Measurements from ENCODE around the gene DNAJC8.

Gene DNAJC8

DNA sequence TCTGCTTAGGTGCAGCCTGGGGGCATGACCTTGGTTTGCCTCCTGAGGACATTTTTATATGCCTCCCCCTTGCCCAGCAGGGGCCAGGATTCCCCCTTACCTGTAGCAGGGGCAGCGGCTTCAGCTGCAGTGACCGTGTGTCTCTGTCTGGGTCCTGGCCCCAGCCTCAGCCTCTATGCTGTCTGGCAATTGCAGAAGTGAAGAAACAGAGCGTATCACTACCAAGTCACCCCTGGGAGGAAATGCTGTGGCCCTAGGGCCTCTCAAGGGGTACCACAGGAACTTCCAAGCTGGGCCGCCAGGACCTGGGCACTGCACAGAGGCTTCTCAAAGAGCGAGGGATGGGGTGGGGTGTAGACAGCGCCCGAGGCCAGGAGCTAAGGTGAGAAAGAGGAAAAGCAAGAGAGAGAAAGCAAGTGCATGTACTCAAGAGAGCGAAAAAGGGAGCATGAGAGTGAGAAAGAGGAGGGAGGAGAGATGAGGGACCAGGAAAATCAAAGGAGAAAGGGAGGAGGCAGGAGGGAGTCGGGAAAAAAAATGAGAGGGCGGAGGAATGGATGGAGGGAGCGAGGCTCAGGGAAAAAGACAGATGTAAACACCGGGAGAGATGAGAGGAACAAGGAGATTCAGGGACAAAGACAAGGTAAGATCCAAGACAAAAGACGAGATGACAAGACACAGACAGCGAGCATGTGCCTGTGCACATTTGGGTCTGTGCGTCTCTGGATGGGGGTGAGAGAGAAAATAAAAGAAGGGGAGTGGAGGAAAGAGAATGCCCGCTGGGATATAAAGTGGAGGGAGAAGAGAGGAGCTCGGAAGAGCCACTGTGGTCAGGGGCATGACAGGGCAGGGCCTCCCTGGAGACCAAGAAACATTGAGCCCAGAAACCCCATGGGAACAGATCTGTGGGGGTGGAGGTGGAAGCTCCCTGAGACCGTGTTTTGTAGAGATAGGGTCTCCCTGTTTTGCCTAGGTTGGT lies 56.0 kb downstream of the DNAJC8 start, which contains the start of gene PTAFR:
TSS of gene PTAFR (minus strand) at position 199 of the 979 bp plus-strand sequence. CDS start 25,669 bp downstream, outside the sequence.
- DNase-seq (ENCODE audit: low read depth), result no peak
- Histone ChIP-seq H3K4me1 (ENCODE audit: control insufficient read depth, insufficient read depth, low read length) (peaks cover 49% of the 10 kb centered on the region), H3K27me3 (replicated peaks; ENCODE audit: control insufficient read depth, insufficient read depth, low read length) (no peaks in the 10 kb centered on the region), H3K4me3 (ENCODE audit: low read length) (no peak within 1 kb of the TSS), H3K36me3 (ENCODE audit: control insufficient read depth, insufficient read depth, low read length, severe bottlenecking) (no peaks in the 10 kb centered on the region), H3K9ac (ENCODE audit: low read length) (peak within 1 kb of the TSS; percentile 59), H3K9me3 (ENCODE audit: control insufficient read depth, low read length) (no peaks in the 10 kb centered on the region)

DNA sequence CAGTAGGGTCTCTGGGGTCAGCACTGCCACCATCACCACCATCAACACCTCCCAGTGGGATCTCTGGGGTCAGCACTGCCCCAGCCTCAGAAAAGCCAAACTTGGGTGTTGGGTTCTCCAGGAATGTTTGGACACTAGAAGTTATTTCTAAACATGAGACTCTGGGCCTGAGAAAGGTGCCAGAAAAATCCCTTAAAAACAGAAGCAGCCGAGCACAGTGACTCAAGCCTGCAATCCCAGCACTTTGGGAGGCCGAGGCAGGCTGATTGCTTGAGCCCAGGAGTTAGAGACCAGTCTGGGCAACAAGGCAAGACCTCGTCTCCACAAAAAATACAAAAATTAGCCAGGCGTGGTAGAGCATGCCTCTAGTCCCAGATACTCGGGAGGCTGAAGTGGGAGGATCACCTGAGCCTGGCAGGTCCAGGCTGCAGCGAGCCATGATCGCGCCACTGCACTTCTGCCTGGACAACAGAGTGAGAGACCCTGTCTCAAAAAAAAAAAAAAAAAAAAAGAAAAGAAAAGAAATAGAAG lies 56.8 kb downstream of the DNAJC8 start:
- Histone ChIP-seq H3K36me3 (ENCODE audit: control insufficient read depth, insufficient read depth, low read length, severe bottlenecking) (no peaks in the 10 kb centered on the region), H3K4me1 (ENCODE audit: control insufficient read depth, insufficient read depth, low read length) (peaks cover 49% of the 10 kb centered on the region), H3K9me3 (ENCODE audit: control insufficient read depth, low read length) (no peaks in the 10 kb centered on the region), H3K9ac (ENCODE audit: low read length) (peak overlapping the region; percentile 59), H3K27me3 (replicated peaks; ENCODE audit: control insufficient read depth, insufficient read depth, low read length) (no peaks in the 10 kb centered on the region), H3K4me3 (ENCODE audit: low read length) (no peak overlapping the region)
- no peak for DNase-seq (ENCODE audit: low read depth)

DNA sequence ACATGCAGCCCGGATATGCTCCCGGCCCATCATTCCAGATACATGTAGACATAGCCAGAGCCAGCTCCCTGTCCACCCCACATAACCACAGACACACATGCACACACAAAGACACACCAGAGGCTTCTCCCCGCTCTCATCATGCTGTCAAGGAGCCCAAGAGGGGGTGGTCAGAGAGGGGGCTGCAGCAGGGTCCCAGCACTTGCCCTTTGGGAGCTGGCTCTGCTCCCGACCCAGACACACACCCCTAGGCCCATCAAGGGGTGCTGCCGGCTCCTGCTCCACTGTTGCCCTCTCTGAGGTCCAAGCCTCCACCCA lies 58.9 kb downstream of the DNAJC8 start:
- H3K4me3 ChIP-seq (ENCODE audit: low read length), result peak overlapping the region; percentile 31
- DNase-seq (ENCODE audit: low read depth), result no peak
- peaks cover 49% of the 10 kb centered on the region for H3K4me1 ChIP-seq (ENCODE audit: control insufficient read depth, insufficient read depth, low read length)
- no peaks in the 10 kb centered on the region for H3K9me3 ChIP-seq (ENCODE audit: control insufficient read depth, low read length)
- no peaks in the 10 kb centered on the region for H3K27me3 ChIP-seq (replicated peaks; ENCODE audit: control insufficient read depth, insufficient read depth, low read length)
- H3K9ac ChIP-seq (ENCODE audit: low read length), result peak overlapping the region; percentile 71
- no peaks in the 10 kb centered on the region for H3K36me3 ChIP-seq (ENCODE audit: control insufficient read depth, insufficient read depth, low read length, severe bottlenecking)

DNA sequence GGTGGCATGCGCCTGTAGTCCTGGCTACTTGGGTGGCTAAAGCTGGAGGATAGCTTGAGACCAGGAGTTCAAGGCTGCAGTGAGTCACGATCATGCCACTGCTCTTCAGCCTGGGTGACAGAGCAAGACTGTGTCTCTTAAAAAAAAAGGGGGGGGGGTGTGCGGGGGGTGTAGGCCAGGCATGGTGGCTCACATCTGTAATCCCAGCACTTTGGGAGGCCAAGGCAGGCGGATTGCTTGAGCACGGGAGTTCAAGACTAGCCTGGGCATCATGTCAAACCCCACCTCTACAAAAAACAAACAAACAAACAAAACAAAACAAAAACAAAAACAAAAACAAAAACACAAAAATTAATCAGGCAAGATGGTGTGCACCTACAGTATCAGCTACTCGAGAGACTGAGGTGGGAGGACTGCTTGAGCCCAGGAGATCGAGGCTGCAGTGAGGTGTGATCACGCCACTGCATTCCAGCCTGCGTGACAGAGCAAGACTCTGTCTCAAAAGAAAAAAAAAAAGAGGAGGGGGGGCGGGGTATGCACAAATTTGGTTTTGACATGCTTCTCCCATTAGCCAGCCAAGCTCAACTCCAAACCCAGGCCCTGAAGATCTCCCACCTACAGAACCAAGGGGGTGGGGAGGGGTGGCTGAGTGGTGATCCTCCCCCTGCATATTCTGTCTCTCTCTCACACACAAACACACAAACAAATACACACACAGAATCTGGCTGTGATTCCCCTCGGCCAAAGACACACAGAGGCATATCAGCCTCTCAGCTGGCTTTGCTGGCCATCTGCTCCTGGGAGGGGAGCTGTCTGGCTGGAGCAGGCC lies 59.5 kb downstream of the DNAJC8 start:
- peak overlapping the region; percentile 46 for H3K9ac ChIP-seq (ENCODE audit: low read length)
- H3K4me1 ChIP-seq (ENCODE audit: control insufficient read depth, insufficient read depth, low read length), result peaks cover 47% of the 10 kb centered on the region
- no peaks in the 10 kb centered on the region for H3K27me3 ChIP-seq (replicated peaks; ENCODE audit: control insufficient read depth, insufficient read depth, low read length)
- no peak overlapping the region for H3K4me3 ChIP-seq (ENCODE audit: low read length)
- H3K36me3 ChIP-seq (ENCODE audit: control insufficient read depth, insufficient read depth, low read length, severe bottlenecking), result no peaks in the 10 kb centered on the region
- H3K9me3 ChIP-seq (ENCODE audit: control insufficient read depth, low read length), result no peaks in the 10 kb centered on the region
- DNase-seq (ENCODE audit: low read depth), result no peak

GRCh38 chr1:28172713-28173150 lies 60.1 kb downstream of the DNAJC8 start:
- Histone ChIP-seq H3K27me3 (replicated peaks; ENCODE audit: control insufficient read depth, insufficient read depth, low read length) (no peaks in the 10 kb centered on the region), H3K9ac (ENCODE audit: low read length) (peak overlapping the region; percentile 46), H3K4me3 (ENCODE audit: low read length) (peak overlapping the region; percentile 37), H3K36me3 (ENCODE audit: control insufficient read depth, insufficient read depth, low read length, severe bottlenecking) (no peaks in the 10 kb centered on the region), H3K9me3 (ENCODE audit: control insufficient read depth, low read length) (no peaks in the 10 kb centered on the region), H3K4me1 (ENCODE audit: control insufficient read depth, insufficient read depth, low read length) (peaks cover 46% of the 10 kb centered on the region)
- DNase-seq (ENCODE audit: low read depth), result no peak

- Histone ChIP-seq H3K4me3 (ENCODE audit: low read length) (no peak overlapping the region), H3K4me1 (ENCODE audit: control insufficient read depth, insufficient read depth, low read length) (peaks cover 40% of the 10 kb centered on the region), H3K9ac (ENCODE audit: low read length) (no peak overlapping the region), H3K36me3 (ENCODE audit: control insufficient read depth, insufficient read depth, low read length, severe bottlenecking) (no peaks in the 10 kb centered on the region), H3K9me3 (ENCODE audit: control insufficient read depth, low read length) (no peaks in the 10 kb centered on the region), H3K27me3 (replicated peaks; ENCODE audit: control insufficient read depth, insufficient read depth, low read length) (no peaks in the 10 kb centered on the region)
- no peak for DNase-seq (ENCODE audit: low read depth)
Measured at GRCh38 chr1:28171246-28171645, 61.6 kb downstream of the DNAJC8 start.

DNA sequence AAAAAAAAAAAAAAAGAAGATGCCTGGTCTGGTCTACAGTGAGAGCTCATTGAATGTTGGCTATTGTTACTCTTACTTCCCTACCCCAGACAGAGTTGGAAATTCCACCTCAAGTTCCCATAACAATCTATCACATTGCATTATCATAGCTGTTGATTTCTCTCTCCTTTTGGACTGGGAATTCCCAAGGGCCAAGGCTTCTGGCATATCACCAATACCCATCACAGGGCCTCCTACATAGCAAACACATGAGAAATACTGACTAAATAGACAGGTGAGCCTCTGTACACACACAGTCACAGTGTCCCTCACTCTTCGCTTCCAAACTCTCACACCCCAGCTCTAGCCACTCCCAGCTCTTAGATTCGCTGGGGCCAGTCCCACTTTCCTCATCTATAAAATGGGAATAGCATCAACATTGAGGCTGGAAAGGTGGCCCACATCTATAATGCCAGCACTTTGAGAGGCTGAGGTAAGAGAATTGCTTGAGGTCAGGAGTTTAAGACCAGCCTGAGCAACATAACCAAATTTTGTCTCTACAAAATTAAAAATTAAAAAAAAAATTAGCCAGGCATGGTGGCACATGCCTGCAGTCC lies 62.7 kb downstream of the DNAJC8 start:
- no peaks in the 10 kb centered on the region for H3K36me3 ChIP-seq (ENCODE audit: control insufficient read depth, insufficient read depth, low read length, severe bottlenecking)
- no peak overlapping the region for H3K4me3 ChIP-seq (ENCODE audit: low read length)
- no peak for DNase-seq (ENCODE audit: low read depth)
- no peaks in the 10 kb centered on the region for H3K27me3 ChIP-seq (replicated peaks; ENCODE audit: control insufficient read depth, insufficient read depth, low read length)
- peaks cover 29% of the 10 kb centered on the region for H3K4me1 ChIP-seq (ENCODE audit: control insufficient read depth, insufficient read depth, low read length)
- H3K9ac ChIP-seq (ENCODE audit: low read length), result no peak overlapping the region
- no peaks in the 10 kb centered on the region for H3K9me3 ChIP-seq (ENCODE audit: control insufficient read depth, low read length)

GRCh38 chr1:28163496-28164161 lies 69.2 kb downstream of the DNAJC8 start:
- DNase-seq (ENCODE audit: low read depth), result no peak
- no peaks in the 10 kb centered on the region for H3K36me3 ChIP-seq (ENCODE audit: control insufficient read depth, insufficient read depth, low read length, severe bottlenecking)
- no peaks in the 10 kb centered on the region for H3K9me3 ChIP-seq (ENCODE audit: control insufficient read depth, low read length)
- H3K9ac ChIP-seq (ENCODE audit: low read length), result no peak overlapping the region
- peaks cover 16% of the 10 kb centered on the region for H3K4me1 ChIP-seq (ENCODE audit: control insufficient read depth, insufficient read depth, low read length)
- H3K4me3 ChIP-seq (ENCODE audit: low read length), result no peak overlapping the region
- no peaks in the 10 kb centered on the region for H3K27me3 ChIP-seq (replicated peaks; ENCODE audit: control insufficient read depth, insufficient read depth, low read length)

DNA sequence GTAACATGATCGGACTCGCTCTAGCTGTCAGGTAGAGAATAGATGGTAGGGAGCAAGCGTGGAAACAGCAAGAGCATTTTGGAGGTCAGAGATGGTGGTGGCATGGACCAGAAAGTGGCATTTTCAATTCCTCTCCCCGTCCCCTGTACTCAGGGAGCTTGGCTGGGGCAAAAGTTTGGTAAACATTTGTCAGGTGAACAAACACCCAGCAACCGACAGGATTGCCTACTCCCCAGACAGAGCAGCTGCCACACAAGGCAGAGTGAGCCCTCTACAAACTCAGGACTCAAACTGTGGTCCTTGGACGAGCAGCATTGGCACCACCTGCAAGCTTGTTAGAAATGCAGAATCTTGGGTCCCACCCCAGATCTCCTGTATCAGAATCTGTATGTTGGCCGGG lies 70.7 kb downstream of the DNAJC8 start:
- peaks cover 16% of the 10 kb centered on the region for H3K4me1 ChIP-seq (ENCODE audit: control insufficient read depth, insufficient read depth, low read length)
- DNase-seq (ENCODE audit: low read depth), result no peak
- H3K9ac ChIP-seq (ENCODE audit: low read length), result no peak overlapping the region
- H3K4me3 ChIP-seq (ENCODE audit: low read length), result no peak overlapping the region
- no peaks in the 10 kb centered on the region for H3K27me3 ChIP-seq (replicated peaks; ENCODE audit: control insufficient read depth, insufficient read depth, low read length)
- no peaks in the 10 kb centered on the region for H3K36me3 ChIP-seq (ENCODE audit: control insufficient read depth, insufficient read depth, low read length, severe bottlenecking)
- no peaks in the 10 kb centered on the region for H3K9me3 ChIP-seq (ENCODE audit: control insufficient read depth, low read length)

- no peaks in the 10 kb centered on the region for H3K36me3 ChIP-seq (ENCODE audit: control insufficient read depth, insufficient read depth, low read length, severe bottlenecking)
- DNase-seq (ENCODE audit: low read depth), result no peak
- no peaks in the 10 kb centered on the region for H3K27me3 ChIP-seq (replicated peaks; ENCODE audit: control insufficient read depth, insufficient read depth, low read length)
- H3K4me1 ChIP-seq (ENCODE audit: control insufficient read depth, insufficient read depth, low read length), result peaks cover 16% of the 10 kb centered on the region
- H3K9ac ChIP-seq (ENCODE audit: low read length), result no peak overlapping the region
- no peak overlapping the region for H3K4me3 ChIP-seq (ENCODE audit: low read length)
- H3K9me3 ChIP-seq (ENCODE audit: control insufficient read depth, low read length), result no peaks in the 10 kb centered on the region
Measured at GRCh38 chr1:28161751-28162150, 71.1 kb downstream of the DNAJC8 start.

Measured in adipocyte (in vitro differentiated cells).